Mucosa of descending colon (tissue), 3 donors: Measurements from ENCODE around the gene TBC1D4. TPM values are rescaled to one million over a fixed set of nuclear protein-coding genes. Genes with fewer than 3 reads are reported as not detected.

ENCODE experiments used
- ATAC-seq: fragments of 200-7000 bp; cut with Tn5 transposase; one replicate; pipeline ENCODE4 v1.9.1; 2020; ENCODE audit warnings: mild to moderate bottlenecking, moderate library complexity
- DNase-seq, 3 donors: peaks; one replicate each; pipeline ENCODE4 v3.0.0-alpha.2; 2020
- H3K36me3 ChIP-seq: fragments of 200-600 bp; one replicate; pipeline ENCODE4 v1.8.0; 2021; ENCODE audit warnings: low read depth, mild to moderate bottlenecking
- H3K4me1 ChIP-seq: fragments of 200-600 bp; one replicate; pipeline ENCODE4 v1.8.0; 2021; ENCODE audit warnings: low read depth, mild to moderate bottlenecking
- H3K4me3 ChIP-seq: fragments of 200-600 bp; one replicate; pipeline ENCODE4 v1.8.0; 2021; ENCODE audit warnings: mild to moderate bottlenecking
- H3K9me3 ChIP-seq: fragments of 200-600 bp; one replicate; pipeline ENCODE4 v1.8.0; 2021; ENCODE audit warnings: mild to moderate bottlenecking
- CTCF ChIP-seq: fragments of 200-600 bp; IDR thresholded peaks from one replicate; pipeline ENCODE4 v1.8.0; 2022; ENCODE audit warnings: antibody characterized with exemption, mild to moderate bottlenecking
- intact Hi-C, 2 donors: fragments of 100-400 bp; cut with DNase I in 1 of 2; cut with micrococcal nuclease in 1 of 2; formaldehyde crosslinking; loops; one replicate each; pipeline versions ENCODE4 v1.11.0 to v1.11.1; 2022; cut with DNase I, micrococcal nuclease
- total RNA-seq, 3 donors: library from RNA; stranded (reverse); fragmentation: NEBNext Ultra II Directional in 2 of 3; extraction: Animal tissue kit (Norgen Biotek cat#: 25700) in 2 of 3; gene quantifications; one replicate each; pipeline versions ENCODE4 v1.2.1 to v1.2.4, GENCODE V29; 2021 to 2023
- donor health status: DM: no; HTN: no; CAD: no; lungs with moderate emphysema.
- donor health status: DM: no; HTN: no; CAD: no.
- donor health status: DM: no; HTN: yes; CAD: no.

The TBC1D4 gene
- total RNA-seq, 3 donors from 2014 or later: 13.4 to 24.6 (median 13.8) TPM

DNA sequence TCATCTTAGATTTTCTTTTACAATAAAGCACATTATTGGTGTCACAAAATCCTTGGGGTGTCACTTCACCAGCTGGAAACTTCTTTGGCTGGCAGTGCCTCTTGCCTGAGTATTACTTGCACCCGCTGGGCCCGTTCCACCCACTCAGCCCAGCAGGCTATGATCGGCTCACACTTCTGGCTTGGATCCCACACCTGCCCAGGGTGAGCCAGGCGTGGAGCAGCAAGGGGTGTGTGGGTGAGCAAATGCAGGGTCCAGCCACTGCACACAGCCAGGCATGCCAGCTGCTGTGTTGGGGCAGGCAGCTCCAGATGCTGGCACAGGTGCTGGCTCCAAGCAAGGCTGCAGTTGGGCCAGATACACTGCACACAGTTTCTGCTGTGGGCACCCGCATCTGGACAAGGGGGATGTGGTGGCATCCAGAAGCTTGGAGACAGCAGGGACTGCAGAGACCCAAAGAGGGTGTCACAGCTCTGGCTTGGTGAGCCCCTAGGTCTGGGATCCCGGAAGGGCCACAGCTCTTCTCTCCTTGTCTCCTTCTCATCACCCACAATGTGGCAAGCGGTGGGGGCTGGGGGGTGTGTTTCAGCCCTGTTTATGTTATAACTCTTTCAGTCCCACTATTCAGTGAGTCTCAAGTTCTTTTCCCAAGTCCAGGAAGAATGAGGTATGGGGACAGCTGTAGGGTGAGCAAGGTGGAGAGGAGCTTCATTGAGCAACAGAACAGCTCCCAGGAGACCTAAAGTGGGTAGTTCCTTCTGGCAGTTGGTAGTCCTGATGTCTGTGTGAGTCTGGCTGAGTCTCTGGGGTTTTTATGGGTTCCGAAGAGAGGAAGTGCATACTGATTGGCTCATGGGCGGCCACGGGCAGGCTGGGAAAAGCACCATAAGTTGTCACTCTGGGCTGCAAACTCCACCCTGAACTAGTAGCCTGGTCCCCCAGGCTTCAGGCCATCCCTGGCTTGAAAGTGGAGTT lies 25.3 kb upstream of the TBC1D4 start:
- no peaks in the 10 kb centered on the region for H3K9me3 ChIP-seq
- DNase-seq: no peak
- no peaks in the 10 kb centered on the region for H3K36me3 ChIP-seq
- ATAC-seq: peak; percentile 9
- no peak for TF ChIP-seq CTCF
- H3K4me1 ChIP-seq: no peaks in the 10 kb centered on the region
- intact Hi-C loops: no loop called here
- no peak overlapping the region for H3K4me3 ChIP-seq

GRCh38 chr13:75506018-75506417 lies 24.0 kb upstream of the TBC1D4 start:
- no peaks in the 10 kb centered on the region for H3K9me3 ChIP-seq
- TF ChIP-seq CTCF: no peak
- DNase-seq (no peak), ATAC-seq (no peak)
- intact Hi-C loops: no loop called here
- H3K36me3 ChIP-seq: no peaks in the 10 kb centered on the region
- H3K4me3 ChIP-seq: no peak overlapping the region
- H3K4me1 ChIP-seq: no peaks in the 10 kb centered on the region

DNA sequence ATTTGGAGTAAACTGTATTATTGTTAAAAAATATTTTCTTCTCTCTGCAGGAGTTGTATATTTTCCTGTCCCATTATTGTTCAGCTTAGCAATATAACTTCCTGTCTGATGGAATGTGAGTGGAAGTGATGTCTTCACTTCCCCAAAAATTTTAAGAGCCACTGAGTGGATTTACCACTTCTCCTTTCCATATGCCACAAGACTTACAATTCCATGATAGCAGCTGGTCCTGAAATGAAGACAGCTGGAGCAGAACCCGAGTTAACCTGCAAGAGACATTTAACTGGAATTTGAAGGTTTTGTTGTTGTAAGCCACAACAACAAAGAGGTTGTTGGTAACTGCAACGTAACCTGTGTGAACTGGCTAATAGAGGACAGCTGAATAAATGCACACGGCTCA lies 23.4 kb upstream of the TBC1D4 start:
- DNase-seq (no peak), ATAC-seq (no peak)
- intact Hi-C loops: no loop called here
- Histone ChIP-seq H3K4me3 (no peak overlapping the region), H3K9me3 (no peaks in the 10 kb centered on the region), H3K4me1 (no peaks in the 10 kb centered on the region), H3K36me3 (no peaks in the 10 kb centered on the region)
- no peak for TF ChIP-seq CTCF

DNA sequence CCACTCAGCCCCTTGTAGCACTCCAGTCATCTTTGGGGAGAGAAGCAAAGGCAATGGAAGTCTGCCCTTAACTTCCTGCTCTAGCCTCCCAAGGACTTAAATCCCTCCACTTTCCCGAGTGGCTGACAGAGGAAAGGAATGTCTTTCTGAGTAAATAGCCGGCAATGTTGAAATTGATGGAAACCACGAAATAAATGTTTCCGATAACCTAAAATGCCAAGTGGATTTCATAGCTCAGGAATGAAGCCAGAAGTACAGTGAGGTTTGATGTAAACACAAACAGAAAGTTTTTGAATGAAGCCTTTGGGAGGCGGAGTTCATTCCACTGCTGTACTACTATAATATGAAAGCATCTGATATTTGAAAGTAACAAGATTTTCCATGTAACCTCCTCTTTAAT lies 14.0 kb upstream of the TBC1D4 start:
- ATAC-seq (no peak), DNase-seq (no peak)
- H3K4me1 ChIP-seq: no peaks in the 10 kb centered on the region
- TF ChIP-seq CTCF: no peak
- intact Hi-C loops: no loop called here
- no peaks in the 10 kb centered on the region for H3K9me3 ChIP-seq
- no peaks in the 10 kb centered on the region for H3K36me3 ChIP-seq
- H3K4me3 ChIP-seq: no peak overlapping the region

GRCh38 chr13:75494491-75494890 lies 12.5 kb upstream of the TBC1D4 start:
- H3K9me3 ChIP-seq: no peaks in the 10 kb centered on the region
- intact Hi-C loops: no loop called here
- peaks cover 5% of the 10 kb centered on the region for H3K4me1 ChIP-seq
- no peak for TF ChIP-seq CTCF
- H3K36me3 ChIP-seq: no peaks in the 10 kb centered on the region
- ATAC-seq (no peak), DNase-seq (no peak)
- no peak overlapping the region for H3K4me3 ChIP-seq
